HG03060 (cell line): ENCODE measurements around the gene LCN9.

Experiments
- ATAC-seq: cut with Tn5 transposase; IDR thresholded peaks from one replicate; pipeline ENCODE4 v1.9.1; 2021; ENCODE audit warnings: low read depth, moderate number of reproducible peaks; ENCODE audit not compliant: unreplicated experiment

Gene LCN9

GRCh38 chr9:135695642-135696041 is 32.5 kb downstream of the LCN9 start:
- no peak for ATAC-seq

GRCh38 chr9:135696446-135696845 is 33.3 kb downstream of the LCN9 start:
- ATAC-seq: no peak

- no peak for ATAC-seq
Observed at GRCh38 chr9:135697226-135697625, 34.1 kb downstream of the LCN9 start.

- ATAC-seq: no peak
Observed at GRCh38 chr9:135698236-135698635, 35.1 kb downstream of the LCN9 start.

GRCh38 chr9:135698767-135699166 is 35.7 kb downstream of the LCN9 start:
- no peak for ATAC-seq

- ATAC-seq: no peak
Observed at GRCh38 chr9:135699440-135699839, 36.3 kb downstream of the LCN9 start, which contains the start of gene SOHLH1. Gene SOHLH1 (minus strand): TSS chr9:135699481. CDS start chr9:135699467, 14 bp downstream.

GRCh38 chr9:135700525-135700924 is 37.4 kb downstream of the LCN9 start:
- no peak for ATAC-seq

- ATAC-seq: no peak
Observed at GRCh38 chr9:135701067-135701958, 38.2 kb downstream of the LCN9 start.

GRCh38 chr9:135701959-135702721 is 39.0 kb downstream of the LCN9 start, which contains the start of gene KCNT1:
Gene KCNT1 (plus strand): TSS chr9:135702185. CDS start chr9:135702259, 74 bp downstream.
- ATAC-seq: no peak

GRCh38 chr9:135703726-135704125 is 40.6 kb downstream of the LCN9 start:
- ATAC-seq: no peak

GRCh38 chr9:135704483-135704882 is 41.4 kb downstream of the LCN9 start:
- no peak for ATAC-seq

- ATAC-seq: no peak
Observed at GRCh38 chr9:135705376-135705775, 42.3 kb downstream of the LCN9 start.

GRCh38 chr9:135706288-135706687 is 43.2 kb downstream of the LCN9 start:
- no peak for ATAC-seq

- ATAC-seq: no peak
Observed at GRCh38 chr9:135707252-135708138, 44.4 kb downstream of the LCN9 start.

GRCh38 chr9:135708164-135708563 is 45.1 kb downstream of the LCN9 start:
- no peak for ATAC-seq

GRCh38 chr9:135711391-135711790 is 48.3 kb downstream of the LCN9 start:
- ATAC-seq: no peak

- ATAC-seq: no peak
Observed at GRCh38 chr9:135711881-135712280, 48.8 kb downstream of the LCN9 start.

GRCh38 chr9:135712613-135713295 is 49.6 kb downstream of the LCN9 start:
- ATAC-seq: no peak

GRCh38 chr9:135714242-135715055 is 51.3 kb downstream of the LCN9 start:
- ATAC-seq: no peak
